Upper lobe of left lung (tissue), 6 donors: ENCODE results near the gene DIPK1C. TPM values are rescaled to one million over a fixed set of nuclear protein-coding genes. Genes with fewer than 3 reads are reported as not detected.
A peak's percentile ranks its signal among the peaks of the same experiment; 100 is the strongest.

Experiments used
- ATAC-seq, 2 donors: fragments of 200-7000 bp; cut with Tn5 transposase; one replicate each; pipeline ENCODE4 v1.9.1; 2022; ENCODE audit warnings: mild to moderate bottlenecking in 2 of 2, moderate library complexity in 2 of 2; ENCODE audit not compliant: low FRiP score in 2 of 2
- DNase-seq, 2 donors: peaks; one replicate each; pipeline ENCODE4 v3.0.0-alpha.2; 2019 to 2020
- H3K27ac ChIP-seq, 4 donors: fragments of 200-600 bp; sonication (generic); one replicate each; pipeline ENCODE4 v1.5.1; 2016 to 2019
- H3K27me3 ChIP-seq, 4 donors: fragments of 200-600 bp; sonication (generic); one replicate each; pipeline ENCODE4 v1.5.1; 2017 to 2019
- H3K36me3 ChIP-seq, 4 donors: fragments of 200-600 bp; sonication (generic); one replicate each; pipeline ENCODE4 v1.5.1; 2016 to 2019
- H3K4me1 ChIP-seq, 4 donors: fragments of 200-600 bp; sonication (generic); one replicate each; pipeline ENCODE4 v1.5.1; 2018 to 2019
- H3K4me3 ChIP-seq, 4 donors: fragments of 200-600 bp; sonication (generic); one replicate each; pipeline ENCODE4 v1.5.1; 2017 to 2019; ENCODE audit warnings: mild to moderate bottlenecking in 2 of 4, moderate library complexity in 1 of 4
- H3K9me3 ChIP-seq, 4 donors: fragments of 200-600 bp; sonication (generic); one replicate each; pipeline ENCODE4 v1.5.1; 2018 to 2019
- CTCF ChIP-seq, 6 experiments: fragments of 450-650 bp in 4 of 6; fragments of 200-600 bp in 2 of 6; sonication (generic) in 2 of 6; IDR thresholded peaks; one replicate each; pipeline ENCODE4 v1.5.1; 2016 to 2019; ENCODE audit warnings: antibody characterized with exemption in 6 of 6
- EP300 ChIP-seq, 4 donors: sonication (generic); formaldehyde crosslinking; IDR thresholded peaks; one replicate each; pipeline ENCODE4 v1.5.1; 2017; ENCODE audit warnings: antibody characterized with exemption in 4 of 4, control low read depth in 2 of 4
- POLR2A ChIP-seq, 4 donors: fragments of 450-650 bp; IDR thresholded peaks; one replicate each; pipeline ENCODE4 v1.5.1; 2016 to 2017; ENCODE audit warnings: antibody characterized with exemption in 4 of 4, mild to moderate bottlenecking in 2 of 4
- POLR2AphosphoS5 ChIP-seq, 2 donors: sonication (generic); formaldehyde crosslinking; IDR thresholded peaks; one replicate each; pipeline ENCODE4 v1.5.1; 2017; ENCODE audit warnings: antibody characterized with exemption in 2 of 2
- WGBS, 2 donors: methylation state at CpG; one replicate each; pipeline ENCODE4 v1.1.5; 2017 to 2018; 5-methylcytosine and 5-hydroxymethylcytosine counted together
- total RNA-seq, 6 donors: library from RNA; depleted of rRNA in 4 of 6; stranded (reverse); fragments of >200 nt in 4 of 6; gene quantifications; one replicate each; pipeline versions ENCODE4 v1.1.0 to v1.2.1, GENCODE V29; 2016 to 2021
- donor health status: DM: no; HTN: no; CAD: no; lungs with moderate emphysema.
- donor health status: DM: no; HTN: yes; CAD: no; lungs with severe emphysema.

Gene DIPK1C
- total RNA-seq, 6 donors from 2014 or later, result 0.13 to 0.89 TPM; not detected in 4

GRCh38 chr18:74456349-74457042 lies 612 bp downstream of the DIPK1C start:
- H3K4me1 ChIP-seq, result peaks cover 9 to 17% (median 12%) of the 10 kb centered on the region in 4 donors
- peak in 1 of 2 donors; percentile 65 for ATAC-seq
- H3K9me3 ChIP-seq, result no peaks in the 10 kb centered on the region
- no peak for TF ChIP-seq EP300 (IDR thresholded peaks at IDR 0.05)
- TF ChIP-seq POLR2AphosphoS5 (IDR thresholded peaks at IDR 0.05), result no peak
- TF ChIP-seq CTCF (IDR thresholded peaks at IDR 0.05), result no peak
- TF ChIP-seq POLR2A (IDR thresholded peaks at IDR 0.05), result no peak
- 0 to 3% methylated on average over 3 to 32 of the region's 69 CpGs for WGBS, 2 donors
- DNase-seq, result peak in 1 of 2 donors; percentile 82
- H3K4me3 ChIP-seq, result peak overlapping the region in 3 of 4 donors; percentile 24 to 39 (median 31)
- no peak overlapping the region for H3K27ac ChIP-seq
- H3K36me3 ChIP-seq, result no peaks in the 10 kb centered on the region
- H3K27me3 ChIP-seq, result peaks cover 0 to 26% (median 13%) of the 10 kb centered on the region in 4 donors

GRCh38 chr18:74456017-74456348 lies 1.1 kb downstream of the DIPK1C start:
- Histone ChIP-seq H3K36me3 (no peaks in the 10 kb centered on the region), H3K4me3 (peak overlapping the region in 1 of 4 donors; percentile 39), H3K27ac (no peak overlapping the region), H3K27me3 (peaks cover 0 to 26% (median 13%) of the 10 kb centered on the region in 4 donors), H3K4me1 (peaks cover 9 to 17% (median 12%) of the 10 kb centered on the region in 4 donors), H3K9me3 (no peaks in the 10 kb centered on the region)
- 17 to 24% methylated on average over 7 of the region's 7 CpGs for WGBS, 2 donors
- no peak for DNase-seq
- no peak for ATAC-seq
- TF ChIP-seq EP300 (IDR thresholded peaks at IDR 0.05), result no peak
- no peak for TF ChIP-seq CTCF (IDR thresholded peaks at IDR 0.05)
- no peak for TF ChIP-seq POLR2AphosphoS5 (IDR thresholded peaks at IDR 0.05)
- TF ChIP-seq POLR2A (IDR thresholded peaks at IDR 0.05), result no peak

- Histone ChIP-seq H3K9me3 (no peaks in the 10 kb centered on the region), H3K27ac (no peak overlapping the region), H3K27me3 (peaks cover 0 to 26% (median 13%) of the 10 kb centered on the region in 4 donors), H3K36me3 (no peaks in the 10 kb centered on the region), H3K4me3 (no peak overlapping the region), H3K4me1 (peaks cover 9 to 17% (median 12%) of the 10 kb centered on the region in 4 donors)
- TF ChIP-seq POLR2AphosphoS5 (IDR thresholded peaks at IDR 0.05) (no peak), EP300 (IDR thresholded peaks at IDR 0.05) (no peak), POLR2A (IDR thresholded peaks at IDR 0.05) (no peak), CTCF (IDR thresholded peaks at IDR 0.05) (no peak)
- no peak for DNase-seq
- ATAC-seq, result no peak
- 90 to 95% methylated on average over 10 of the region's 10 CpGs for WGBS, 2 donors
Measured at GRCh38 chr18:74455386-74455785, 1.7 kb downstream of the DIPK1C start.

- Histone ChIP-seq H3K36me3 (no peaks in the 10 kb centered on the region), H3K27me3 (peaks cover 0 to 26% (median 13%) of the 10 kb centered on the region in 4 donors), H3K4me3 (no peak overlapping the region), H3K4me1 (peaks cover 9 to 17% (median 12%) of the 10 kb centered on the region in 4 donors), H3K27ac (no peak overlapping the region), H3K9me3 (no peaks in the 10 kb centered on the region)
- ATAC-seq (no peak), DNase-seq (peak in 1 of 2 donors; percentile 57)
- no peak for TF ChIP-seq POLR2AphosphoS5 (IDR thresholded peaks at IDR 0.05)
- TF ChIP-seq CTCF (IDR thresholded peaks at IDR 0.05), result no peak
- TF ChIP-seq POLR2A (IDR thresholded peaks at IDR 0.05), result no peak
- no peak for TF ChIP-seq EP300 (IDR thresholded peaks at IDR 0.05)
- 92 to 94% methylated on average over 4 to 9 of the region's 9 CpGs for WGBS, 2 donors
Measured at GRCh38 chr18:74454279-74454751, 2.8 kb downstream of the DIPK1C start.
